HL-60 (cell line): Measurements from ENCODE around the gene HCRT.

Source experiments
- DNase-seq, 2 experiments: peaks; one replicate each; pipeline ENCODE4 v3.0.0-alpha.2; 2010 to 2020; ENCODE audit warnings: low read depth in 1 of 2, low spot score in 1 of 2
- H3K27ac ChIP-seq: fragments of 250-450 bp; sonication (Bioruptor Pico); replicated peaks from 2 replicates; pipeline ENCODE4 v1.5.1; 2020; ENCODE audit warnings: mild to moderate bottlenecking, moderate library complexity
- H3K27me3 ChIP-seq: fragments of 250-450 bp; sonication (Bioruptor Pico); 2 replicates; pipeline ENCODE4 v1.5.1; 2021; ENCODE audit warnings: mild to moderate bottlenecking, moderate library complexity; ENCODE audit not compliant: insufficient read depth, poor library complexity, severe bottlenecking
- H3K4me3 ChIP-seq: replicated peaks from 2 replicates; pipeline ENCODE4 v1.5.1; 2011; ENCODE audit warnings: mild to moderate bottlenecking, control low read depth, low read length; ENCODE audit not compliant: insufficient read depth
- CTCF ChIP-seq: IDR thresholded peaks from one replicate; pipeline ENCODE4 v1.5.1; 2011; ENCODE audit warnings: low read length, control low read depth, inconsistent platforms; ENCODE audit not compliant: insufficient read depth
- GABPA ChIP-seq: IDR thresholded peaks from 2 replicates; pipeline ENCODE4 v1.6.1; 2012; ENCODE audit warnings: low read depth
- POLR2AphosphoS5 ChIP-seq: IDR thresholded peaks from 2 replicates; pipeline ENCODE4 v1.6.1; 2012; ENCODE audit warnings: low read depth
- REST ChIP-seq: IDR thresholded peaks from 2 replicates; pipeline ENCODE4 v1.6.1; 2012; ENCODE audit warnings: low read depth; ENCODE audit not compliant: insufficient replicate concordance
- SPI1 ChIP-seq: IDR thresholded peaks from 2 replicates; pipeline ENCODE4 v1.6.1; 2012; ENCODE audit warnings: low read depth, mild to moderate bottlenecking, borderline replicate concordance

HCRT gene

GRCh38 chr17:42199416-42200011, 14.3 kb upstream of the HCRT start:
- TF ChIP-seq GABPA = no peak
- no peak for TF ChIP-seq CTCF
- no peak for TF ChIP-seq POLR2AphosphoS5
- TF ChIP-seq REST = no peak
- no peak for TF ChIP-seq SPI1
- H3K27ac ChIP-seq = peak overlapping the region; percentile 68
- DNase-seq = no peak

GRCh38 chr17:42198897-42199296, 13.6 kb upstream of the HCRT start:
- DNase-seq = peak; percentile 48 to 87
- no peaks in the 10 kb centered on the region for H3K27me3 ChIP-seq
- TF ChIP-seq GABPA (no peak), SPI1 (peak; percentile 99)
- H3K27ac ChIP-seq = peak overlapping the region; percentile 68
- H3K4me3 ChIP-seq = no peak overlapping the region

More at GRCh38 chr17:42199416-42200011, 14.3 kb upstream of the HCRT start:
- no peak overlapping the region for H3K4me3 ChIP-seq
- no peaks in the 10 kb centered on the region for H3K27me3 ChIP-seq

GRCh38 chr17:42197564-42198156, 12.4 kb upstream of the HCRT start:
- no peak for DNase-seq
- Histone ChIP-seq H3K27ac (no peak overlapping the region), H3K4me3 (no peak overlapping the region), H3K27me3 (no peaks in the 10 kb centered on the region)
- TF ChIP-seq CTCF (no peak), SPI1 (no peak), GABPA (no peak), REST (no peak), POLR2AphosphoS5 (no peak)

GRCh38 chr17:42193969-42194899, 9.0 kb upstream of the HCRT start, which contains the start of gene GHDC:
TSS of gene GHDC (minus strand) at chr17:42194494. CDS start at chr17:42193581, 913 bp downstream.
- no peaks in the 10 kb centered on the region for H3K27me3 ChIP-seq
- peak; percentile 69 to 92 for DNase-seq
- peak within 1 kb of the TSS; percentile 67 for H3K4me3 ChIP-seq
- 0 out of 2 replicates have a peak, but pooled peaks have one; percentile 11 for TF ChIP-seq SPI1
- TF ChIP-seq REST = no peak
- peak; percentile 58; the same call in 1 of the 2 replicates for TF ChIP-seq POLR2AphosphoS5
- TF ChIP-seq CTCF = no peak
- TF ChIP-seq GABPA = peak; percentile 74
- peak within 1 kb of the TSS; percentile 83 for H3K27ac ChIP-seq
